HFFc6 (cell line): ENCODE measurements around the gene CTNNA3. TPM values are rescaled to one million over a fixed set of nuclear protein-coding genes. Genes with fewer than 3 reads are reported as not detected.
"Not testable (repeated sequence)": the region's sequence is repeated elsewhere in the genome, so short reads cannot be mapped to it uniquely, and the experiment has no call there.

ENCODE experiments used
- DNase-seq: peaks from one replicate; pipeline ENCODE4 v3.0.0-alpha.2; 2018
- H3K27ac Mint-ChIP-seq: 2 replicates; pipeline ENCODE4 v1.8.0; 2020; ENCODE audit warnings: mild to moderate bottlenecking, mixed read lengths
- H3K27me3 Mint-ChIP-seq: 2 replicates; pipeline ENCODE4 v1.8.0; 2021; ENCODE audit warnings: mild to moderate bottlenecking, moderate library complexity, mixed read lengths; ENCODE audit not compliant: insufficient read depth
- H3K36me3 Mint-ChIP-seq: 2 replicates; pipeline ENCODE4 v1.8.0; 2021; ENCODE audit warnings: low read depth, mixed read lengths
- H3K4me1 Mint-ChIP-seq: 2 replicates; pipeline ENCODE4 v1.8.0; 2020; ENCODE audit warnings: low read depth, mixed read lengths
- H3K4me3 Mint-ChIP-seq: 2 replicates; pipeline ENCODE4 v1.8.0; 2020; ENCODE audit warnings: mild to moderate bottlenecking, moderate library complexity, mixed read lengths
- H3K9me3 Mint-ChIP-seq: 2 replicates; pipeline ENCODE4 v1.8.0; 2020; ENCODE audit warnings: mild to moderate bottlenecking, mixed read lengths
- CTCF ChIP-seq: fragments of 200-600 bp; sonication (generic); IDR thresholded peaks from 2 replicates; pipeline ENCODE4 v1.5.0; 2021; ENCODE audit warnings: antibody characterized with exemption, mild to moderate bottlenecking
- total RNA-seq, 6 experiments: library from RNA; stranded (reverse); fragmentation: NEBNext Ultra II Directional; extraction: Animal tissue kit (Norgen Biotek cat#: 25700); gene quantifications; 2 replicates in 1 of 6; 3 replicates in 5 of 6; pipeline ENCODE4 v1.2.3, GENCODE V29; 2021

Gene CTNNA3
- total RNA-seq, 6 experiments from 2014 or later: not detected

- H3K27me3 Mint-ChIP-seq: peaks cover under 1% of the 10 kb centered on the region; the same call in 1 of the 2 replicates
These were observed 158.1 kb downstream of the CTNNA3 start for GRCh38 chr10:67537906-67538305.

GRCh38 chr10:67533376-67533775, 162.6 kb downstream of the CTNNA3 start:
- Mint-ChIP-seq H3K36me3 (no peaks in the 10 kb centered on the region), H3K4me1 (no peaks in the 10 kb centered on the region), H3K9me3 (no peaks in the 10 kb centered on the region; the same call in 1 of the 2 replicates), H3K27me3 (peaks cover 7% of the 10 kb centered on the region; the same call in 1 of the 2 replicates), H3K27ac (no peak overlapping the region), H3K4me3 (no peak overlapping the region)
- DNase-seq: no peak
- TF ChIP-seq CTCF: no peak

More at GRCh38 chr10:67537906-67538305, 158.1 kb downstream of the CTNNA3 start:
- no peak for DNase-seq
- H3K9me3 Mint-ChIP-seq: no peaks in the 10 kb centered on the region
- H3K4me3 Mint-ChIP-seq: no peak overlapping the region
- no peak overlapping the region for H3K27ac Mint-ChIP-seq
- no peaks in the 10 kb centered on the region for H3K4me1 Mint-ChIP-seq
- H3K36me3 Mint-ChIP-seq: no peaks in the 10 kb centered on the region
- TF ChIP-seq CTCF: no peak

DNA sequence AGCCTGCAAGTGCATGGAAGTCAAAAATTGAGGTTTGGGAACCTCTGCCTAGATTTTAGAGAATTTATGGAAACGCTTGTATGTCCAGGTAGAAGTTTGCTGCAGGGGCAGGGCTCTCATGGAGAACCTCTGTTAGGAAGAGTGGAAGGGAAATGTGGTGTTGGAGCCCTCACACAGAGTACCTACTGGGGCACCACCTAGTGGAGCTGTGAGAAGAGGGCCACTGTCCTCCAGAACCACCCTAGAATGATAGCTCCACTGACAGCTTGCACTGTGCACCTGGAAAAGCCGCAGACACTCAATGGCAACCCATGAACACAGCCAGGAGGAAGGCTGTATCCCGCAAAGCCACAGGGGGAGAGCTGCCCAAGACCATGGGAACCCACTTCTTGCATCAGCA, 165.0 kb downstream of the CTNNA3 start:
- not testable (repeated sequence) for H3K27ac Mint-ChIP-seq, H3K27me3 Mint-ChIP-seq

DNA sequence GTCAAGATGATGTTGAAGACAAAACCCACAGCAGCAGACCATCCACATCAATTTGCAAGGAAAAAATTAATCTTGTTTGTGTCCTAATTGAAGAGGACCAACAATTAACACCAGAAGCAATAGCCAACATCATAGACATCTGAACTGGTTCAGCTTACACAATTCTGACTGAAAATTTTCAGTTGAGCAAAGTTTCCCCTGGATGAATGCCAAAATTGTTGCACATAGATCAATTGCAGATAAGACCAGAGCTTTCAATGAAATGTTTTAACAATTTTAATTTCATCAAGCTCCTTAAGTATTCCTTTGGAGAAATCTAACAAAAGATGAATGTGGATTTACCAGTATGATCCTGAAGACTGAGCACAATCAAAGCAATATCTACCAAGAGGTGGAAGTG, 168.6 kb downstream of the CTNNA3 start:
- H3K27ac Mint-ChIP-seq: no peak overlapping the region
- no peak overlapping the region for H3K4me3 Mint-ChIP-seq
- TF ChIP-seq CTCF: no peak
- DNase-seq: no peak
- no peaks in the 10 kb centered on the region for H3K4me1 Mint-ChIP-seq
- no peaks in the 10 kb centered on the region for H3K36me3 Mint-ChIP-seq
- H3K9me3 Mint-ChIP-seq: no peaks in the 10 kb centered on the region; the same call in 1 of the 2 replicates
- peaks cover 5% of the 10 kb centered on the region; the same call in 1 of the 2 replicates for H3K27me3 Mint-ChIP-seq

More for the DNA sequence above, 165.0 kb downstream of the CTNNA3 start:
- H3K9me3 Mint-ChIP-seq, DNase-seq, H3K36me3 Mint-ChIP-seq, H3K4me3 Mint-ChIP-seq, H3K4me1 Mint-ChIP-seq: not testable (repeated sequence)

DNA sequence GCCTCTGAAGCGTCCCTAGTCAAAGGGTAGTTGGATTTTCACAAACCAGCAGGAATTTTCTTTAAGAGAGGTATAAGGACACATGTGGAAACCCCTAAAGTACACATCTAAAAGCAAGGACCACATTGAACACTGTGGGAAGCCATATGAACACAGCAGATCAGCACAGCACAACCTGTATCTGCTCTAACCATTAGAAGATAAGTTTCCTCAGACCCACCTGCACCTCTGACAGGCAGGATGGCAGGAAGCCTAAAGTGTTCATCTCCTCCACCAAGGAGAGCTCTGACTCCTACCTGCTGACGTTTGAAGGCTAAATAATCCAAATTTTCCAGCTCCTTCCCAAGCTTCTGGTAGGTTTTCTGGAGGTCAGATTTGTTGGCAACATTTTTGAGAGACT, 174.4 kb downstream of the CTNNA3 start:
- DNase-seq: no peak
- H3K36me3 Mint-ChIP-seq: no peaks in the 10 kb centered on the region
- H3K4me1 Mint-ChIP-seq: no peaks in the 10 kb centered on the region
- H3K9me3 Mint-ChIP-seq: no peaks in the 10 kb centered on the region
- H3K27me3 Mint-ChIP-seq: no peaks in the 10 kb centered on the region
- H3K4me3 Mint-ChIP-seq: no peak overlapping the region
- no peak for TF ChIP-seq CTCF
- no peak overlapping the region for H3K27ac Mint-ChIP-seq

GRCh38 chr10:67520924-67521520, 175.0 kb downstream of the CTNNA3 start:
- no peak overlapping the region for H3K4me3 Mint-ChIP-seq
- peak; percentile 55 for DNase-seq
- peak; percentile 85 for TF ChIP-seq CTCF
- H3K27me3 Mint-ChIP-seq: no peaks in the 10 kb centered on the region; the same call in 1 of the 2 replicates
- no peaks in the 10 kb centered on the region for H3K36me3 Mint-ChIP-seq
- H3K27ac Mint-ChIP-seq: no peak overlapping the region
- H3K4me1 Mint-ChIP-seq: no peaks in the 10 kb centered on the region
- no peaks in the 10 kb centered on the region for H3K9me3 Mint-ChIP-seq
